HG02973 (cell line): ENCODE measurements around the gene SAC3D1.

Source experiments
- ATAC-seq: cut with Tn5 transposase; IDR thresholded peaks from one replicate; pipeline ENCODE4 v1.9.1; 2021; ENCODE audit warnings: moderate library complexity; ENCODE audit not compliant: unreplicated experiment

Gene SAC3D1

DNA sequence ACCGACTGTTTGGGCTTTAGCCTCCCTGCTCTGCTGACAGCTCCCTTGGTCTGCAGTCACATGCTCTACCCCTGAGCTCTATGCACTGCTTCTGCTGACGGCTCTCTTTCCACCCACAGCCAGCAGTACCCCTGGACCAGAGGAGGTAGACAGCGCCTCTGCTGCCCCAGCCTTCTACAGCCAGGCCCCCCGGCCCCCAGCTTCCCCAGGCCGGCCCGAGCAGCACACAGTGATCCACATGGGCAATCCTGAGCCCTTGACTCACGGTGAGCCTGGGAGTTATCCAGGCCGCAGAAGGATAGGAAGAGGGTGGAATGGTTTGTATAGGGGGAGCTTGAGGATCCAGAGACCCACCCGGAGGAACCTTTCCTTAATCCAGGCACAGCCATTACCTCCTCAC lies 45.8 kb downstream of the SAC3D1 start:
- no peak for ATAC-seq

DNA sequence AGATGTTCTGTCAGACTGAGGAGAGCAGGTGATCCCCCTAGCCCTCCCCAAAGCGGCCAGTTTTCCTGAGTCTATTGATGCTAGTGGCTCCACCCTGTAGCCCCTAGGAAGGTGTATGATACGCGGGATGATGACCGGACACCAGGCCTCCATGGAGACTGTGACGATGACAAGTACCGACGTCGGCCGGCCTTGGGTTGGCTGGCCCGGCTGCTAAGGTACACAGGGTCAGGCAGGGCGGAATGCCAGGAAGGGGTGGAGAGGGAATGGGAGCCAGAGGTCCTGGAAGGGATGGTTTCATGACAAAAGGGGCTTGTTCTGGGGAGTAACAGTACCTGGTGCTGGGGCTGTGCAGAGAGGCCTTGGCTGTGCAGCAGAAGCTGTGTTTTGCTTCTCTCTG lies 46.2 kb downstream of the SAC3D1 start:
- no peak for ATAC-seq

DNA sequence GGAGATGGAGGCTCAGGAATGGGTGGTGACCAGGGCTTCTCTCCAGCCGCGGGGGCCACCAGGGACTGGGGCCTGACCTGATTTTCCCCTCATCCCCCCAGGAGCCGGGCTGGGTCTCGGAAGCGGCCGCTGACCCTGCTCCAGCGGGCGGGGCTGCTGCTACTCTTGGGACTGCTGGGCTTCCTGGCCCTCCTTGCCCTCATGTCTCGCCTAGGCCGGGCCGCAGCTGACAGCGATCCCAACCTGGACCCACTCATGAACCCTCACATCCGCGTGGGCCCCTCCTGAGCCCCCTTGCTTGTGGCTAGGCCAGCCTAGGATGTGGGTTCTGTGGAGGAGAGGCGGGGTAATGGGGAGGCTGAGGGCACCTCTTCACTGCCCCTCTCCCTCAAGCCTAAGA lies 46.8 kb downstream of the SAC3D1 start:
- ATAC-seq = no peak

DNA sequence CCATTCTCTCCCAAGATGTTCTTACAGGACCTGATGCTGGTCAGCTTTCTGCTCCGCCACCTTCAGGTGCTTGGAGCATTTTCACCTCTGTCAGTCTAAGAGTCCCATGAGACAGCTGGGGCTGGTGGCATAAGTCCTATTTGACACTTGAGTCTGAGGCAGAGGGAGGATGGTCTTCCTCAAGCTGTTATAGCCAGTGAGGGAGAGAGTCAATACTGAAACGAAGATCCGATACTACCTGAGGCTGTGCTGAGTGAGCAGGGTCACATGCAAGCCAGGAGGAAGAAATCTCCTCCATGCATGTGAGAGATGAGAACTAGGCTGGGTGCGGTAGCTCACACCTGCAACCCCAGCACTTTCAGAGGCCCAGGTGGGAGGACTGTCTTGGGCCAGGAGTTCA lies 48.6 kb downstream of the SAC3D1 start:
- no peak for ATAC-seq

DNA sequence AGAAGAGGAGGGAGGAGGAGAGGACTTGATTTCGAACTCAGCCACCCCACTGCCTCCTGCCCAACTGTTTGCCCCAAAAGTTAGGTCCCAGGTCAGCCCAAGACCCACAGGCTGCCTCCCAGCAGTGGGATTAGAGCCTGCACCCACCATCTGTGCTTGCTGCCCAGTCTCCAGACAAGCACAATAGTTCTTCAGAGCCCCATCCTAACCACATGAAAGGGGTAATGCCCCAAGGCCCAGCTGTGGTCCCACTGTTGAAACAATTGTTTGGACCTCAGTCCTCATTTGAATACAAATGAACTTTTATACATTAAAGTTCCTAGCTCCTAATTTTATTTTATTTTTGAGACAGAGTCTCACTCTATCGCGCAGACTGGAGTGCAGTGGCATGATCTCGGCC lies 49.6 kb downstream of the SAC3D1 start:
- ATAC-seq = no peak
